WTC11 (cell line): Measurements from ENCODE around the gene KLHL10. TPM values are rescaled to one million over a fixed set of nuclear protein-coding genes. Genes with fewer than 3 reads are reported as not detected.

Source experiments
- ATAC-seq: fragments of 200-7000 bp; cut with Tn5 transposase; 2 replicates; pipeline ENCODE4 v1.10.0; 2021; ENCODE audit warnings: mild to moderate bottlenecking, moderate library complexity
- CTCF ChIA-PET: fragments of 300-600 bp; sonication (Branson Sonifier 250); formaldehyde crosslinking; loops from one replicate; lab custom pipeline; 2021; ENCODE audit warnings: antibody characterized with exemption; lab: Charles Lee
- POLR2A ChIA-PET: fragments of 350-600 bp; sonication (Branson Sonifier 250); formaldehyde crosslinking; loops from one replicate; lab custom pipeline; 2021; ENCODE audit warnings: antibody characterized with exemption; lab: Charles Lee
- DNase-seq: peaks from one replicate; pipeline ENCODE4 v3.0.0; 2021; ENCODE audit warnings: low spot score
- H3K27ac Mint-ChIP-seq: 2 replicates; pipeline ENCODE4 v1.8.0; 2021; ENCODE audit warnings: mixed read lengths
- H3K27me3 Mint-ChIP-seq: 2 replicates; pipeline ENCODE4 v1.8.0; 2021; ENCODE audit warnings: low read depth, mild to moderate bottlenecking, moderate library complexity, mixed read lengths
- H3K36me3 Mint-ChIP-seq: 2 replicates; pipeline ENCODE4 v1.8.0; 2021; ENCODE audit warnings: mixed read lengths
- H3K4me1 Mint-ChIP-seq: 2 replicates; pipeline ENCODE4 v1.8.0; 2022; ENCODE audit warnings: mixed read lengths
- H3K4me3 Mint-ChIP-seq: 2 replicates; pipeline ENCODE4 v1.8.0; 2021; ENCODE audit warnings: mild to moderate bottlenecking, moderate library complexity, mixed read lengths
- H3K9me3 Mint-ChIP-seq: 2 replicates; pipeline ENCODE4 v1.8.0; 2021; ENCODE audit warnings: mixed read lengths
- ATF1 ChIP-seq: sonication (generic); formaldehyde crosslinking; IDR thresholded peaks from 2 replicates; pipeline ENCODE4 v1.8.1; 2023; ENCODE audit warnings: mild to moderate bottlenecking, moderate library complexity, missing genetic modification reagents
- CBFB ChIP-seq: sonication (generic); formaldehyde crosslinking; IDR thresholded peaks from 2 replicates; pipeline ENCODE4 v1.8.1; 2022; ENCODE audit warnings: mild to moderate bottlenecking, low read depth, missing genetic modification reagents
- CREB1 ChIP-seq: sonication (generic); formaldehyde crosslinking; IDR thresholded peaks from 2 replicates; pipeline ENCODE4 v1.8.0; 2023; ENCODE audit warnings: mild to moderate bottlenecking, missing genetic modification reagents
- FOXP1 ChIP-seq: sonication (generic); formaldehyde crosslinking; IDR thresholded peaks from 2 replicates; pipeline ENCODE4 v1.8.0; 2022; ENCODE audit warnings: missing genetic modification reagents, mild to moderate bottlenecking, moderate library complexity, borderline replicate concordance
- IRF2 ChIP-seq: sonication (generic); formaldehyde crosslinking; IDR thresholded peaks from 2 replicates; pipeline ENCODE4 v1.8.0; 2022; ENCODE audit warnings: low read depth, missing genetic modification reagents, borderline replicate concordance
- KAT7 ChIP-seq: sonication (generic); formaldehyde crosslinking; IDR thresholded peaks from 2 replicates; pipeline ENCODE4 v1.8.1; 2023; ENCODE audit warnings: missing genetic modification reagents, mild to moderate bottlenecking, borderline replicate concordance
- SMAD3 ChIP-seq: sonication (generic); formaldehyde crosslinking; IDR thresholded peaks from 2 replicates; pipeline ENCODE4 v1.8.0; 2022; ENCODE audit warnings: missing genetic modification reagents, mild to moderate bottlenecking, borderline replicate concordance
- SOX15 ChIP-seq: fragments of 250-450 bp; sonication (Bioruptor Pico); IDR thresholded peaks from 2 replicates; pipeline ENCODE4 v1.9.0; 2021; ENCODE audit warnings: mild to moderate bottlenecking
- TEAD4 ChIP-seq: sonication (generic); formaldehyde crosslinking; IDR thresholded peaks from 2 replicates; pipeline ENCODE4 v1.8.0; 2022; ENCODE audit warnings: mild to moderate bottlenecking, missing genetic modification reagents
- ZNF671 ChIP-seq: fragments of 250-450 bp; sonication (Bioruptor Pico); IDR thresholded peaks from 2 replicates; pipeline ENCODE4 v1.8.0; 2021; ENCODE audit warnings: mild to moderate bottlenecking
- total RNA-seq: library from RNA; stranded (reverse); gene quantifications from 3 replicates; pipeline ENCODE4 v1.2.3, GENCODE V29; 2021
- TF ChIP-seq, protein P1 (sequence below): sonication (generic); formaldehyde crosslinking; IDR thresholded peaks from 2 replicates; pipeline ENCODE4 v1.8.1; 2022; ENCODE audit warnings: mild to moderate bottlenecking, moderate library complexity, missing genetic modification reagents
- TF ChIP-seq, protein P2 (sequence below): sonication (generic); formaldehyde crosslinking; IDR thresholded peaks from 2 replicates; pipeline ENCODE4 v1.8.0; 2022; ENCODE audit warnings: mild to moderate bottlenecking, missing genetic modification reagents
- TF ChIP-seq, protein P3 (sequence below): sonication (generic); formaldehyde crosslinking; IDR thresholded peaks from 2 replicates; pipeline ENCODE4 v1.8.0; 2022; ENCODE audit warnings: mild to moderate bottlenecking, missing genetic modification reagents
- TF ChIP-seq, protein P4 (sequence below): sonication (generic); formaldehyde crosslinking; IDR thresholded peaks from 2 replicates; pipeline ENCODE4 v1.8.0; 2023; ENCODE audit warnings: mild to moderate bottlenecking, missing genetic modification reagents
- TF ChIP-seq, protein P5 (sequence below): sonication (generic); formaldehyde crosslinking; IDR thresholded peaks from 2 replicates; pipeline ENCODE4 v1.8.1; 2022; ENCODE audit warnings: mild to moderate bottlenecking, missing genetic modification reagents, moderate library complexity, borderline replicate concordance
- TF ChIP-seq, protein P6 (sequence below): sonication (generic); formaldehyde crosslinking; IDR thresholded peaks from 2 replicates; pipeline ENCODE4 v1.8.0; 2022; ENCODE audit warnings: mild to moderate bottlenecking, missing genetic modification reagents

KLHL10 gene
- total RNA-seq, 1 experiment from 2014 or later = 0.35 TPM

DNA sequence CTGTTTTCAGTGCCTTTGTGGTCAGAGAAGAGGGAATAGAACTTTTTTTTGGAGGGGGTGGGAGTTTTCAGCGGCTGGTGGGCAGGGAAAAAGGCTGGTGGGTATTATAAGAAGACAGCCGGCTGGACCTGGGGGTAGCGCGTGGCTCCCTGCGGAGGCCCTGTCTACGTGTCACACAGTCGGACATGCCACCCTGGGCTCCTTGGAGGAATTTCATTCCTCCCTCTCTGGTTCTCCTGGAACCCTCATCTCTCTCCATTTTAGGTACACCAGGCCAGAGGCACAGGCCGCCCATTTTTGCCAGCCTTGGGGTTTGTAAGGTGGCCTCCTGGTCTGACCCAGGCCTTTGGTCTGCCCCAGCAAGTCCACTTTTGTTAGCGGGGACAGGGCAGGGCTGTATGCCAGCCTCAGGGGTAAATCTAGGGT is 23.9 kb upstream of the KLHL10 start (continued):
- TF ChIP-seq, protein P1, sequence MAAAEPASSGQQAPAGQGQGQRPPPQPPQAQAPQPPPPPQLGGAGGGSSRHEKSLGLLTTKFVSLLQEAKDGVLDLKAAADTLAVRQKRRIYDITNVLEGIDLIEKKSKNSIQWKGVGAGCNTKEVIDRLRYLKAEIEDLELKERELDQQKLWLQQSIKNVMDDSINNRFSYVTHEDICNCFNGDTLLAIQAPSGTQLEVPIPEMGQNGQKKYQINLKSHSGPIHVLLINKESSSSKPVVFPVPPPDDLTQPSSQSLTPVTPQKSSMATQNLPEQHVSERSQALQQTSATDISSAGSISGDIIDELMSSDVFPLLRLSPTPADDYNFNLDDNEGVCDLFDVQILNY (CRISPR knock-in tag) = no peak
- TF ChIP-seq SOX15 (CRISPR knock-in tag) = no peak
- no peak for TF ChIP-seq SMAD3 (CRISPR knock-in tag)

DNA sequence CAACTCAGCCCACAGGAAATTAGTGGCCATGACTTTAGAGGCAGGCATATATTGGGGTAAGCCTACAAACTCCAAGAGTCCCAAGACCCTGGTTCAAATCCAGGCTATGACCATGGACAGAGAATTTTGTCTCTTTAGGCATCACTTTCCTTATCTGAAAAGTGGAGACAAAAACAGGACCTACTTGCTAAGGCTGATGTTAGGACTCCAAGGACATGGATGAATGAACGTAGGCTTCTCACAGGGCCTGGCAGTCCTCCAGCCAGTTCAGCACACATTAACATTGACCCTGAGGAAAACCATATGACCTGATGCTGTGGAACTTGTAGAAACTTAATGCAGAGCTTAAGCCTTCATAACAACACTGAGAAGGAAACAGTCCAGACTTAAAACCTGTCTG is 23.4 kb upstream of the KLHL10 start:
- no peak for ATAC-seq
- Mint-ChIP-seq H3K4me3 (peak overlapping the region; percentile 98), H3K9me3 (no peaks in the 10 kb centered on the region), H3K4me1 (peaks cover 33% of the 10 kb centered on the region)
- POLR2A ChIA-PET = interaction anchor here (0.9 kb wide), 1 partner anchor 28 kb away, joined by 3 read pairs; the partner anchor contains the start of gene JUP
- TF ChIP-seq CBFB (no peak), ATF1 (CRISPR knock-in tag) (no peak), IRF2 (CRISPR knock-in tag) (no peak), TEAD4 (CRISPR knock-in tag) (no peak), ZNF671 (CRISPR knock-in tag) (no peak), KAT7 (no peak)
- TF ChIP-seq, protein P2, sequence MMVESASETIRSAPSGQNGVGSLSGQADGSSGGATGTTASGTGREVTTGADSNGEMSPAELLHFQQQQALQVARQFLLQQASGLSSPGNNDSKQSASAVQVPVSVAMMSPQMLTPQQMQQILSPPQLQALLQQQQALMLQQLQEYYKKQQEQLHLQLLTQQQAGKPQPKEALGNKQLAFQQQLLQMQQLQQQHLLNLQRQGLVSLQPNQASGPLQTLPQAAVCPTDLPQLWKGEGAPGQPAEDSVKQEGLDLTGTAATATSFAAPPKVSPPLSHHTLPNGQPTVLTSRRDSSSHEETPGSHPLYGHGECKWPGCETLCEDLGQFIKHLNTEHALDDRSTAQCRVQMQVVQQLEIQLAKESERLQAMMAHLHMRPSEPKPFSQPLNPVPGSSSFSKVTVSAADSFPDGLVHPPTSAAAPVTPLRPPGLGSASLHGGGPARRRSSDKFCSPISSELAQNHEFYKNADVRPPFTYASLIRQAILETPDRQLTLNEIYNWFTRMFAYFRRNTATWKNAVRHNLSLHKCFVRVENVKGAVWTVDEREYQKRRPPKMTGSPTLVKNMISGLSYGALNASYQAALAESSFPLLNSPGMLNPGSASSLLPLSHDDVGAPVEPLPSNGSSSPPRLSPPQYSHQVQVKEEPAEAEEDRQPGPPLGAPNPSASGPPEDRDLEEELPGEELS (CRISPR knock-in tag) = no peak
- TF ChIP-seq, protein P3, sequence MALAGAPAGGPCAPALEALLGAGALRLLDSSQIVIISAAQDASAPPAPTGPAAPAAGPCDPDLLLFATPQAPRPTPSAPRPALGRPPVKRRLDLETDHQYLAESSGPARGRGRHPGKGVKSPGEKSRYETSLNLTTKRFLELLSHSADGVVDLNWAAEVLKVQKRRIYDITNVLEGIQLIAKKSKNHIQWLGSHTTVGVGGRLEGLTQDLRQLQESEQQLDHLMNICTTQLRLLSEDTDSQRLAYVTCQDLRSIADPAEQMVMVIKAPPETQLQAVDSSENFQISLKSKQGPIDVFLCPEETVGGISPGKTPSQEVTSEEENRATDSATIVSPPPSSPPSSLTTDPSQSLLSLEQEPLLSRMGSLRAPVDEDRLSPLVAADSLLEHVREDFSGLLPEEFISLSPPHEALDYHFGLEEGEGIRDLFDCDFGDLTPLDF = no peak
- TF ChIP-seq, protein P4, sequence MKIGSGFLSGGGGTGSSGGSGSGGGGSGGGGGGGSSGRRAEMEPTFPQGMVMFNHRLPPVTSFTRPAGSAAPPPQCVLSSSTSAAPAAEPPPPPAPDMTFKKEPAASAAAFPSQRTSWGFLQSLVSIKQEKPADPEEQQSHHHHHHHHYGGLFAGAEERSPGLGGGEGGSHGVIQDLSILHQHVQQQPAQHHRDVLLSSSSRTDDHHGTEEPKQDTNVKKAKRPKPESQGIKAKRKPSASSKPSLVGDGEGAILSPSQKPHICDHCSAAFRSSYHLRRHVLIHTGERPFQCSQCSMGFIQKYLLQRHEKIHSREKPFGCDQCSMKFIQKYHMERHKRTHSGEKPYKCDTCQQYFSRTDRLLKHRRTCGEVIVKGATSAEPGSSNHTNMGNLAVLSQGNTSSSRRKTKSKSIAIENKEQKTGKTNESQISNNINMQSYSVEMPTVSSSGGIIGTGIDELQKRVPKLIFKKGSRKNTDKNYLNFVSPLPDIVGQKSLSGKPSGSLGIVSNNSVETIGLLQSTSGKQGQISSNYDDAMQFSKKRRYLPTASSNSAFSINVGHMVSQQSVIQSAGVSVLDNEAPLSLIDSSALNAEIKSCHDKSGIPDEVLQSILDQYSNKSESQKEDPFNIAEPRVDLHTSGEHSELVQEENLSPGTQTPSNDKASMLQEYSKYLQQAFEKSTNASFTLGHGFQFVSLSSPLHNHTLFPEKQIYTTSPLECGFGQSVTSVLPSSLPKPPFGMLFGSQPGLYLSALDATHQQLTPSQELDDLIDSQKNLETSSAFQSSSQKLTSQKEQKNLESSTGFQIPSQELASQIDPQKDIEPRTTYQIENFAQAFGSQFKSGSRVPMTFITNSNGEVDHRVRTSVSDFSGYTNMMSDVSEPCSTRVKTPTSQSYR = no peak
- TF ChIP-seq, protein P5, sequence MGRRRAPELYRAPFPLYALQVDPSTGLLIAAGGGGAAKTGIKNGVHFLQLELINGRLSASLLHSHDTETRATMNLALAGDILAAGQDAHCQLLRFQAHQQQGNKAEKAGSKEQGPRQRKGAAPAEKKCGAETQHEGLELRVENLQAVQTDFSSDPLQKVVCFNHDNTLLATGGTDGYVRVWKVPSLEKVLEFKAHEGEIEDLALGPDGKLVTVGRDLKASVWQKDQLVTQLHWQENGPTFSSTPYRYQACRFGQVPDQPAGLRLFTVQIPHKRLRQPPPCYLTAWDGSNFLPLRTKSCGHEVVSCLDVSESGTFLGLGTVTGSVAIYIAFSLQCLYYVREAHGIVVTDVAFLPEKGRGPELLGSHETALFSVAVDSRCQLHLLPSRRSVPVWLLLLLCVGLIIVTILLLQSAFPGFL = no peak
- TF ChIP-seq, protein P1 (CRISPR knock-in tag) = no peak
- TF ChIP-seq, all 79 proteins: peak for 0
- Mint-ChIP-seq H3K27me3 (peaks cover 7% of the 10 kb centered on the region), H3K36me3 (peaks cover 21% of the 10 kb centered on the region), H3K27ac (no peak overlapping the region)
- CTCF ChIA-PET = interaction anchor here (1.1 kb wide), 1 partner anchor 14 kb away, joined by 3 read pairs; no protein-coding TSS in a partner anchor
- DNase-seq = no peak

DNA sequence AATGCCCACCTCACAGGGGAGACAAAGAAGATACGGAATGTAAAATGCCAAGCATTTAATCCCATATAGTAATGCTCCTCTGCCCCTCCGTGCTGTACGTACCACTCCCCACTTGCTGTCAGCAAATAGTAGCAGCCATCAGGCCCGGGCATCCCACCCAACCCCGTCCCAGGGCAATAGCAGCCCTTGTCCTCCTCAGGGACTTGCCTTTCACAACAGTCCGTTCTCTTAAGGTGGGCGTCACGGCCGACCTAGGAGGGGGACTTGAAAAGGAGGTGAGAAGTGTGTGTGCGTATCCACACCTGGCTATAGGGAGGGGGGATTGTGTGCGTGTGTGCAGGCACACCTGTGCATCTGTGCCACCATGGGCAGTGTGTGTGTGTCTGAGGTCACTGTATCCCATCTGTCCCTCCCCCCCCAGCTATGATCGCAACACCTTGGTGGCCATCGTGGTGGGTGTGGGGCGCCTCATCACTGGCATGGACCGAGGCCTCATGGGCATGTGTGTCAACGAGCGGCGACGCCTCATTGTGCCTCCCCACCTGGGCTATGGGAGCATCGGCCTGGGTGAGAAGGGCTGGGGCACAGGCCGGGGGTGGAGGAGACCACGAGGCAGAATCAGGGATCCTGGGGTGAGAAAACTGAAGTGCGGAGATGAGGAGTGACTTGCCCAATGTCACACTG is 20.8 kb upstream of the KLHL10 start:
- CTCF ChIA-PET = no interaction called here
- peak overlapping the region; percentile 60; the same call in 1 of the 2 replicates for H3K27ac Mint-ChIP-seq
- ATAC-seq = no peak

More for the DNA sequence above, 20.8 kb upstream of the KLHL10 start:
- peaks cover 27% of the 10 kb centered on the region for H3K4me1 Mint-ChIP-seq
- no peak for TF ChIP-seq CREB1
- TF ChIP-seq FOXP1 (CRISPR knock-in tag) = no peak
- TF ChIP-seq IRF2 (CRISPR knock-in tag) = no peak
- TF ChIP-seq, protein P6, sequence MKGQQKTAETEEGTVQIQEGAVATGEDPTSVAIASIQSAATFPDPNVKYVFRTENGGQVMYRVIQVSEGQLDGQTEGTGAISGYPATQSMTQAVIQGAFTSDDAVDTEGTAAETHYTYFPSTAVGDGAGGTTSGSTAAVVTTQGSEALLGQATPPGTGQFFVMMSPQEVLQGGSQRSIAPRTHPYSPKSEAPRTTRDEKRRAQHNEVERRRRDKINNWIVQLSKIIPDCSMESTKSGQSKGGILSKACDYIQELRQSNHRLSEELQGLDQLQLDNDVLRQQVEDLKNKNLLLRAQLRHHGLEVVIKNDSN = no peak
- TF ChIP-seq, all 79 proteins: peak for 0
- no peaks in the 10 kb centered on the region for H3K9me3 Mint-ChIP-seq
- H3K4me3 Mint-ChIP-seq = no peak overlapping the region
- peaks cover 15% of the 10 kb centered on the region for H3K36me3 Mint-ChIP-seq
- no peak for DNase-seq
- POLR2A ChIA-PET = no interaction called here
- H3K27me3 Mint-ChIP-seq = no peaks in the 10 kb centered on the region
